ENCODE results near the gene KANSL1. TPM values are rescaled to one million over a fixed set of nuclear protein-coding genes. Genes with fewer than 3 reads are reported as not detected.

The KANSL1 gene
- total and polyA plus RNA-seq, 5 donors from 2014 or later = 9.1 to 295 (median 11.3) TPM

GRCh38 chr17:46032909-46033308, 160.3 kb downstream of the KANSL1 start:
- Histone ChIP-seq H3K27me3 (ENCODE audit: control insufficient read depth, insufficient read depth, low read length) (no peaks in the 10 kb centered on the region), H3K27ac (ENCODE audit: insufficient read depth, low read length, poor library complexity, severe bottlenecking) (no peak overlapping the region), H3K9me3 (ENCODE audit: control insufficient read depth in 2 of 2, low read length in 2 of 2) (no peaks in the 10 kb centered on the region), H3K4me3 (ENCODE audit: low read depth, low read length) (no peak overlapping the region), H3K4me1 (ENCODE audit: control insufficient read depth, insufficient read depth, low read length, poor library complexity, severe bottlenecking) (no peaks in the 10 kb centered on the region), H3K36me3 (ENCODE audit: control insufficient read depth, insufficient read depth, low read length) (peaks cover 88% of the 10 kb centered on the region)
- Mint-ChIP-seq H3K27ac (peak overlapping the region in 1 of 3 donors; percentile 69), H3K4me1 (peaks cover 9 to 31% (median 19%) of the 10 kb centered on the region in 4 donors), H3K27me3 (no peaks in the 10 kb centered on the region), H3K9me3 (no peaks in the 10 kb centered on the region), H3K4me3 (no peak overlapping the region), H3K36me3 (peaks cover 67% of the 10 kb centered on the region)
- no peak for DNase-seq
- no peak for ATAC-seq (ENCODE audit: low read depth in 2 of 2)

- Mint-ChIP-seq H3K9me3 (no peaks in the 10 kb centered on the region), H3K4me3 (no peak overlapping the region), H3K27ac (peak overlapping the region in 1 of 3 donors; percentile 36), H3K27me3 (no peaks in the 10 kb centered on the region), H3K36me3 (peaks cover 70% of the 10 kb centered on the region), H3K4me1 (peaks cover 8 to 40% (median 24%) of the 10 kb centered on the region in 4 donors)
- H3K4me3 ChIP-seq (ENCODE audit: low read depth, low read length) = no peak overlapping the region
- no peak overlapping the region for H3K27ac ChIP-seq (ENCODE audit: insufficient read depth, low read length, poor library complexity, severe bottlenecking)
- DNase-seq (no peak), ATAC-seq (ENCODE audit: low read depth in 2 of 2) (no peak)
- no peaks in the 10 kb centered on the region for H3K4me1 ChIP-seq (ENCODE audit: control insufficient read depth, insufficient read depth, low read length, poor library complexity, severe bottlenecking)
- H3K27me3 ChIP-seq (ENCODE audit: control insufficient read depth, insufficient read depth, low read length) = no peaks in the 10 kb centered on the region
- peaks cover 85% of the 10 kb centered on the region for H3K36me3 ChIP-seq (ENCODE audit: control insufficient read depth, insufficient read depth, low read length)
- H3K9me3 ChIP-seq (ENCODE audit: control insufficient read depth in 2 of 2, low read length in 2 of 2) = no peaks in the 10 kb centered on the region
Observed at GRCh38 chr17:46031920-46032319, 161.3 kb downstream of the KANSL1 start.

GRCh38 chr17:46031440-46031839, 161.8 kb downstream of the KANSL1 start:
- H3K4me3 ChIP-seq (ENCODE audit: low read depth, low read length) = no peak overlapping the region
- H3K4me1 Mint-ChIP-seq = peaks cover 8 to 40% (median 24%) of the 10 kb centered on the region in 4 donors
- no peaks in the 10 kb centered on the region for H3K4me1 ChIP-seq (ENCODE audit: control insufficient read depth, insufficient read depth, low read length, poor library complexity, severe bottlenecking)
- peaks cover 67% of the 10 kb centered on the region for H3K36me3 Mint-ChIP-seq
- ATAC-seq (ENCODE audit: low read depth in 2 of 2) (no peak), DNase-seq (no peak)
- no peaks in the 10 kb centered on the region for H3K27me3 Mint-ChIP-seq
- no peak overlapping the region for H3K27ac Mint-ChIP-seq
- H3K27me3 ChIP-seq (ENCODE audit: control insufficient read depth, insufficient read depth, low read length) = no peaks in the 10 kb centered on the region
- H3K4me3 Mint-ChIP-seq = no peak overlapping the region
- no peaks in the 10 kb centered on the region for H3K9me3 Mint-ChIP-seq
- H3K27ac ChIP-seq (ENCODE audit: insufficient read depth, low read length, poor library complexity, severe bottlenecking) = no peak overlapping the region
- H3K36me3 ChIP-seq (ENCODE audit: control insufficient read depth, insufficient read depth, low read length) = peaks cover 86% of the 10 kb centered on the region
- no peaks in the 10 kb centered on the region for H3K9me3 ChIP-seq (ENCODE audit: control insufficient read depth in 2 of 2, low read length in 2 of 2)

GRCh38 chr17:46030752-46031151, 162.5 kb downstream of the KANSL1 start:
- no peaks in the 10 kb centered on the region for H3K9me3 ChIP-seq (ENCODE audit: control insufficient read depth in 2 of 2, low read length in 2 of 2)
- peaks cover 79% of the 10 kb centered on the region for H3K36me3 ChIP-seq (ENCODE audit: control insufficient read depth, insufficient read depth, low read length)
- H3K4me3 Mint-ChIP-seq = no peak overlapping the region
- ATAC-seq (ENCODE audit: low read depth in 2 of 2) (no peak), DNase-seq (no peak)
- peaks cover 8 to 40% (median 25%) of the 10 kb centered on the region in 4 donors for H3K4me1 Mint-ChIP-seq
- no peak overlapping the region for H3K27ac ChIP-seq (ENCODE audit: insufficient read depth, low read length, poor library complexity, severe bottlenecking)
- H3K27me3 ChIP-seq (ENCODE audit: control insufficient read depth, insufficient read depth, low read length) = no peaks in the 10 kb centered on the region
- peak overlapping the region in 2 of 3 donors; percentile 15 to 79 for H3K27ac Mint-ChIP-seq
- H3K4me1 ChIP-seq (ENCODE audit: control insufficient read depth, insufficient read depth, low read length, poor library complexity, severe bottlenecking) = no peaks in the 10 kb centered on the region
- H3K9me3 Mint-ChIP-seq = no peaks in the 10 kb centered on the region
- no peak overlapping the region for H3K4me3 ChIP-seq (ENCODE audit: low read depth, low read length)
- H3K27me3 Mint-ChIP-seq = no peaks in the 10 kb centered on the region
- H3K36me3 Mint-ChIP-seq = peaks cover 65% of the 10 kb centered on the region

GRCh38 chr17:46029627-46030026, 163.6 kb downstream of the KANSL1 start:
- Mint-ChIP-seq H3K4me1 (peaks cover 8 to 38% (median 20%) of the 10 kb centered on the region in 4 donors), H3K27me3 (no peaks in the 10 kb centered on the region), H3K9me3 (no peaks in the 10 kb centered on the region), H3K36me3 (peaks cover 65% of the 10 kb centered on the region), H3K4me3 (no peak overlapping the region), H3K27ac (peak overlapping the region; percentile 14 to 51 (median 47))
- H3K27me3 ChIP-seq (ENCODE audit: control insufficient read depth, insufficient read depth, low read length) = no peaks in the 10 kb centered on the region
- no peak overlapping the region for H3K4me3 ChIP-seq (ENCODE audit: low read depth, low read length)
- peaks cover 68% of the 10 kb centered on the region for H3K36me3 ChIP-seq (ENCODE audit: control insufficient read depth, insufficient read depth, low read length)
- no peak overlapping the region for H3K27ac ChIP-seq (ENCODE audit: insufficient read depth, low read length, poor library complexity, severe bottlenecking)
- H3K4me1 ChIP-seq (ENCODE audit: control insufficient read depth, insufficient read depth, low read length, poor library complexity, severe bottlenecking) = no peaks in the 10 kb centered on the region
- DNase-seq (no peak), ATAC-seq (ENCODE audit: low read depth in 2 of 2) (no peak)
- H3K9me3 ChIP-seq (ENCODE audit: control insufficient read depth in 2 of 2, low read length in 2 of 2) = no peaks in the 10 kb centered on the region

GRCh38 chr17:46028981-46029565, 164.2 kb downstream of the KANSL1 start:
- Mint-ChIP-seq H3K36me3 (peaks cover 60% of the 10 kb centered on the region), H3K4me3 (peak overlapping the region in 1 of 4 donors; percentile 66), H3K27ac (peak overlapping the region; percentile 26 to 51 (median 47)), H3K27me3 (no peaks in the 10 kb centered on the region), H3K9me3 (no peaks in the 10 kb centered on the region), H3K4me1 (peaks cover 8 to 38% (median 19%) of the 10 kb centered on the region in 4 donors)
- H3K27me3 ChIP-seq (ENCODE audit: control insufficient read depth, insufficient read depth, low read length) = no peaks in the 10 kb centered on the region
- H3K36me3 ChIP-seq (ENCODE audit: control insufficient read depth, insufficient read depth, low read length) = peaks cover 63% of the 10 kb centered on the region
- no peaks in the 10 kb centered on the region for H3K9me3 ChIP-seq (ENCODE audit: control insufficient read depth in 2 of 2, low read length in 2 of 2)
- no peak overlapping the region for H3K27ac ChIP-seq (ENCODE audit: insufficient read depth, low read length, poor library complexity, severe bottlenecking)
- ATAC-seq (ENCODE audit: low read depth in 2 of 2) = no peak
- peak in 1 of 3 donors; percentile 17 for DNase-seq
- no peak overlapping the region for H3K4me3 ChIP-seq (ENCODE audit: low read depth, low read length)
- H3K4me1 ChIP-seq (ENCODE audit: control insufficient read depth, insufficient read depth, low read length, poor library complexity, severe bottlenecking) = no peaks in the 10 kb centered on the region

- Mint-ChIP-seq H3K4me1 (peaks cover 8 to 42% (median 19%) of the 10 kb centered on the region in 4 donors), H3K27ac (peak overlapping the region; percentile 51 to 87 (median 77)), H3K36me3 (peaks cover 55% of the 10 kb centered on the region), H3K9me3 (no peaks in the 10 kb centered on the region), H3K27me3 (no peaks in the 10 kb centered on the region), H3K4me3 (no peak overlapping the region)
- no peak for ATAC-seq (ENCODE audit: low read depth in 2 of 2)
- Histone ChIP-seq H3K27me3 (ENCODE audit: control insufficient read depth, insufficient read depth, low read length) (no peaks in the 10 kb centered on the region), H3K4me3 (ENCODE audit: low read depth, low read length) (no peak overlapping the region), H3K4me1 (ENCODE audit: control insufficient read depth, insufficient read depth, low read length, poor library complexity, severe bottlenecking) (no peaks in the 10 kb centered on the region), H3K9me3 (ENCODE audit: control insufficient read depth in 2 of 2, low read length in 2 of 2) (no peaks in the 10 kb centered on the region), H3K36me3 (ENCODE audit: control insufficient read depth, insufficient read depth, low read length) (peaks cover 56% of the 10 kb centered on the region), H3K27ac (ENCODE audit: insufficient read depth, low read length, poor library complexity, severe bottlenecking) (peak overlapping the region; percentile 16)
- DNase-seq = no peak
Observed at GRCh38 chr17:46028374-46028773, 164.9 kb downstream of the KANSL1 start.

GRCh38 chr17:46027976-46028325, 165.3 kb downstream of the KANSL1 start:
- H3K9me3 ChIP-seq (ENCODE audit: control insufficient read depth in 2 of 2, low read length in 2 of 2) = no peaks in the 10 kb centered on the region
- Mint-ChIP-seq H3K36me3 (peaks cover 53% of the 10 kb centered on the region), H3K27ac (peak overlapping the region; percentile 51 to 87 (median 77)), H3K4me1 (peaks cover 8 to 46% (median 19%) of the 10 kb centered on the region in 4 donors), H3K9me3 (no peaks in the 10 kb centered on the region), H3K4me3 (peak overlapping the region in 3 of 4 donors; percentile 24 to 49 (median 29)), H3K27me3 (no peaks in the 10 kb centered on the region)
- H3K36me3 ChIP-seq (ENCODE audit: control insufficient read depth, insufficient read depth, low read length) = peaks cover 53% of the 10 kb centered on the region
- no peaks in the 10 kb centered on the region for H3K27me3 ChIP-seq (ENCODE audit: control insufficient read depth, insufficient read depth, low read length)
- H3K4me1 ChIP-seq (ENCODE audit: control insufficient read depth, insufficient read depth, low read length, poor library complexity, severe bottlenecking) = no peaks in the 10 kb centered on the region
- no peak overlapping the region for H3K4me3 ChIP-seq (ENCODE audit: low read depth, low read length)
- ATAC-seq (ENCODE audit: low read depth in 2 of 2) (no peak), DNase-seq (no peak)
- no peak overlapping the region for H3K27ac ChIP-seq (ENCODE audit: insufficient read depth, low read length, poor library complexity, severe bottlenecking)

Data from CD4-positive, CD25-positive, alpha-beta regulatory T cell (primary cell).